ENCODE data around the gene MAB21L4. TPM values are rescaled to one million over a fixed set of nuclear protein-coding genes. Genes with fewer than 3 reads are reported as not detected.
"Not testable (repeated sequence)": the region's sequence is repeated elsewhere in the genome, so short reads cannot be mapped to it uniquely, and the experiment has no call there.

MAB21L4 gene
- polyA plus RNA-seq, 2 of the 4 experiments (the other 2 are of a cell fraction), result not detected

DNA sequence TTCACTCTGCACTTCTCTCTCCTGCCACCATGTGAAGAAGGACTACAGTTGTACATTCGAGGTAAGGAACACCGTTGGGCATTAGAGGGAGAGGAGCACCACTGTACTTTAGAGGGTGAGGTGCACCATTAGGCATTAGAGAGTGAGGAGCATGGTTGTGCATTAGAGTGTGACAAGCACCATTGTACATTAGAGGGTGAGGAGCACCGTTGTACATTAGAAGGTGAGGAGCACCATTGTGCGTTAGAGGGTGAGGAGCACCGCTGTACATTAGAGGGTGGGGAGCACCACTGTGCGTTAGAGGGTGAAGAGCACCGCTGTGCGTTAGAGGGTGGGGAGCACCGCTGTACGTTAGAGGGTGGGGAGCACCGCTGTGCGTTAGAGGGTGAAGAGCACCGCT lies 48.1 kb downstream of the MAB21L4 start (continued):
- TF ChIP-seq, protein P1, sequence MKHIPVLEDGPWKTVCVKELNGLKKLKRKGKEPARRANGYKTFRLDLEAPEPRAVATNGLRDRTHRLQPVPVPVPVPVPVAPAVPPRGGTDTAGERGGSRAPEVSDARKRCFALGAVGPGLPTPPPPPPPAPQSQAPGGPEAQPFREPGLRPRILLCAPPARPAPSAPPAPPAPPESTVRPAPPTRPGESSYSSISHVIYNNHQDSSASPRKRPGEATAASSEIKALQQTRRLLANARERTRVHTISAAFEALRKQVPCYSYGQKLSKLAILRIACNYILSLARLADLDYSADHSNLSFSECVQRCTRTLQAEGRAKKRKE (CRISPR knock-in tag; IDR thresholded peaks at IDR 0.05; ENCODE audit: low read depth), result no peak
- TF ChIP-seq, protein P2, sequence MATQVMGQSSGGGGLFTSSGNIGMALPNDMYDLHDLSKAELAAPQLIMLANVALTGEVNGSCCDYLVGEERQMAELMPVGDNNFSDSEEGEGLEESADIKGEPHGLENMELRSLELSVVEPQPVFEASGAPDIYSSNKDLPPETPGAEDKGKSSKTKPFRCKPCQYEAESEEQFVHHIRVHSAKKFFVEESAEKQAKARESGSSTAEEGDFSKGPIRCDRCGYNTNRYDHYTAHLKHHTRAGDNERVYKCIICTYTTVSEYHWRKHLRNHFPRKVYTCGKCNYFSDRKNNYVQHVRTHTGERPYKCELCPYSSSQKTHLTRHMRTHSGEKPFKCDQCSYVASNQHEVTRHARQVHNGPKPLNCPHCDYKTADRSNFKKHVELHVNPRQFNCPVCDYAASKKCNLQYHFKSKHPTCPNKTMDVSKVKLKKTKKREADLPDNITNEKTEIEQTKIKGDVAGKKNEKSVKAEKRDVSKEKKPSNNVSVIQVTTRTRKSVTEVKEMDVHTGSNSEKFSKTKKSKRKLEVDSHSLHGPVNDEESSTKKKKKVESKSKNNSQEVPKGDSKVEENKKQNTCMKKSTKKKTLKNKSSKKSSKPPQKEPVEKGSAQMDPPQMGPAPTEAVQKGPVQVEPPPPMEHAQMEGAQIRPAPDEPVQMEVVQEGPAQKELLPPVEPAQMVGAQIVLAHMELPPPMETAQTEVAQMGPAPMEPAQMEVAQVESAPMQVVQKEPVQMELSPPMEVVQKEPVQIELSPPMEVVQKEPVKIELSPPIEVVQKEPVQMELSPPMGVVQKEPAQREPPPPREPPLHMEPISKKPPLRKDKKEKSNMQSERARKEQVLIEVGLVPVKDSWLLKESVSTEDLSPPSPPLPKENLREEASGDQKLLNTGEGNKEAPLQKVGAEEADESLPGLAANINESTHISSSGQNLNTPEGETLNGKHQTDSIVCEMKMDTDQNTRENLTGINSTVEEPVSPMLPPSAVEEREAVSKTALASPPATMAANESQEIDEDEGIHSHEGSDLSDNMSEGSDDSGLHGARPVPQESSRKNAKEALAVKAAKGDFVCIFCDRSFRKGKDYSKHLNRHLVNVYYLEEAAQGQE (IDR thresholded peaks at IDR 0.05), result no peak

DNA sequence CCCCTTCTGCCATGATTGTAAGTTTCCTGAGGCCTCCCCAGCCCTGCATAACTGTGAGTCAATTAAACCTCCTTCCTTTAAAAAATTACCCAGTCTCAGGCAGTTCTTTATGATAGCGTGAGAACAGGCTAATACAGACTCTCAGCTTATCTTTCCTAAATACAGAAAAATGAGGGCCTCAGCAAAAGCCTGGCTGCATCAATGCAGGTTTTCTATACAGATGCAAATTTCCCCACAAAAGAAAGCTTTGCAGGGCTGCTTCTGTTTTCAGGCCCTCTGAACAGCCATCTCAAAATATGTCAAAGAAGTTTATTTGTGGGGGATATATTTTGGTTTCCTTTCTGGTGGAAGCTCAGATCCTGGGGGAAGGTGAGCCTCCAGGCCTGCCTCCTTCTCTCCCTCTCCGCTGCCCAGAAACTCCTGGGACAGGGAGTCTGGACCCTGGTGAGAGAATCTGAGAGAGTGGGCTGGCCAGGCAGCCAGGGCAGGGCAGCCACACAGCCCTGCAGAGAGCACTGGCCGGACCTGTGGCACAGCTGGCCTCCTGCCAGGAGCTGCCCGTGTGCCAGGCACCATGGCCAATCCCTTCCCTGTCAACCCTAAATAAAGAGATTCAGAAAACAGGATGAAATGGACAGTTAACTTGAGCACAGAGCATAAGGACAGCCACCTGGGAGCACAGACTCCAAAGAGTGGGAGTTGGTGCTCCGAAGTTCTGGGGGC lies 48.9 kb downstream of the MAB21L4 start:
- WGBS (ENCODE audit: missing lambda C conversion rate), result 33% methylated on average over 5 of the region's 5 CpGs
- peaks cover 10% of the 10 kb centered on the region; the same call in 2 of the 3 replicates for H3K9me3 ChIP-seq
- no peaks in the 10 kb centered on the region for H3K4me1 ChIP-seq
- H3K4me2 ChIP-seq, result no peak overlapping the region
- CTCF ChIA-PET, result interaction anchor here (0.8 to 1.8 kb wide), 3 partner anchors 13 to 37 kb away, joined by 3 to 5 read pairs (median 5); no protein-coding TSS in a partner anchor
- TF ChIP-seq EHF (CRISPR knock-in tag; IDR thresholded peaks at IDR 0.05) (no peak), NPAS2 (CRISPR knock-in tag; IDR thresholded peaks at IDR 0.05; ENCODE audit: borderline replicate concordance) (no peak), HOXB5 (CRISPR knock-in tag; IDR thresholded peaks at IDR 0.05) (no peak), CEBPB (IDR thresholded peaks at IDR 0.05) (no peak), EP300 (IDR thresholded peaks at IDR 0.05) (no peak), FOSB (CRISPR knock-in tag; IDR thresholded peaks at IDR 0.05) (no peak), CHD2 (IDR thresholded peaks at IDR 0.05; ENCODE audit: low read length, partially characterized antibody) (no peak), HEYL (CRISPR knock-in tag; IDR thresholded peaks at IDR 0.05) (no peak), ESRRA (IDR thresholded peaks at IDR 0.05; ENCODE audit: borderline replicate concordance, low read length) (no peak), ZFP36 (IDR thresholded peaks at IDR 0.05; ENCODE audit: borderline replicate concordance, partially characterized antibody) (no peak), BHLHE40 (IDR thresholded peaks at IDR 0.05; ENCODE audit: low read depth, low read length) (no peak), HOXB13 (CRISPR knock-in tag; IDR thresholded peaks at IDR 0.05; ENCODE audit: low read depth) (no peak), JUN (IDR thresholded peaks at IDR 0.05) (no peak), NFE2L2 (conservative IDR thresholded peaks at IDR 0.05; ENCODE audit: low read length) (no peak)
- TF ChIP-seq, protein P3, sequence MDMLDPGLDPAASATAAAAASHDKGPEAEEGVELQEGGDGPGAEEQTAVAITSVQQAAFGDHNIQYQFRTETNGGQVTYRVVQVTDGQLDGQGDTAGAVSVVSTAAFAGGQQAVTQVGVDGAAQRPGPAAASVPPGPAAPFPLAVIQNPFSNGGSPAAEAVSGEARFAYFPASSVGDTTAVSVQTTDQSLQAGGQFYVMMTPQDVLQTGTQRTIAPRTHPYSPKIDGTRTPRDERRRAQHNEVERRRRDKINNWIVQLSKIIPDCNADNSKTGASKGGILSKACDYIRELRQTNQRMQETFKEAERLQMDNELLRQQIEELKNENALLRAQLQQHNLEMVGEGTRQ (IDR thresholded peaks at IDR 0.05), result no peak
- TF ChIP-seq, protein P4, sequence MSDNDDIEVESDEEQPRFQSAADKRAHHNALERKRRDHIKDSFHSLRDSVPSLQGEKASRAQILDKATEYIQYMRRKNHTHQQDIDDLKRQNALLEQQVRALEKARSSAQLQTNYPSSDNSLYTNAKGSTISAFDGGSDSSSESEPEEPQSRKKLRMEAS (IDR thresholded peaks at IDR 0.05), result no peak
- no peak overlapping the region for H3K4me3 ChIP-seq
- ATAC-seq (no peak), FAIRE-seq (no peak), DNase-seq (ENCODE audit: low read depth in 1 of 2, low spot score in 1 of 2) (no peak)
- POLR2A ChIA-PET, result no interaction called here
- no peak overlapping the region for H3K27ac ChIP-seq

DNA sequence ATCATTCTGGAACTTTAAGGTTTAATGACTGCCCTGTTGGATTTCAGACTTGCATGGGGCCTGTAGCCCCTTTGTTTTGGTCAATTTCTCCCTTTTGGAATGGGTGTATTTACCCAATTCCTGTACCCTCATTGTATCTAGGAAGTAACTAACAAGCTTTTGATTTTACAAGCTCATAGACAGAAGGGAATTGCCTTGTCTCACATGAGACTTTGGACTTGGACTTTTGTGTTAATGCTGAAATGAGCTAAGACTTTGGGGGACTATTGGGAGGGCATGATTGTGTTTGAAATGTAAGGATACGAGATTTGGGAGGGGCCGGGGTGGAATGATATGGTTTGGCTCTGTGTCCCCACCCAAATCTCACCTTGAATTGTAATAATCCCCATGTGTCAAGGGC lies 49.6 kb downstream of the MAB21L4 start:
- H3K4me3 ChIP-seq; POLR2A ChIA-PET; DNase-seq (ENCODE audit: low read depth in 1 of 2, low spot score in 1 of 2); H3K4me1 ChIP-seq; H3K4me2 ChIP-seq; H3K27ac ChIP-seq; H3K9me3 ChIP-seq; ATAC-seq; FAIRE-seq: not testable (repeated sequence)
- CTCF ChIA-PET, result interaction anchor here (1.3 to 1.8 kb wide), 2 partner anchors 14 to 36 kb away, joined by 3 to 5 read pairs; no protein-coding TSS in a partner anchor
- 0% methylated on average over 2 of the region's 2 CpGs for WGBS (ENCODE audit: missing lambda C conversion rate)

Measured in A549 (cell line).